OCI-LY7 (cell line): Measurements from ENCODE around the gene SORCS3. TPM values are rescaled to one million over a fixed set of nuclear protein-coding genes. Genes with fewer than 3 reads are reported as not detected.

ENCODE experiments used
- BruUV-seq: library from RNA; stranded (reverse); fragments of 400-500 nt; replicated peaks from 2 replicates; lab custom pipeline; 2021; lab: Mats Ljungman, UMichigan
- CTCF ChIA-PET: fragments of 300-600 bp; sonication (Branson Sonifier 250); formaldehyde crosslinking; loops from one replicate; lab custom pipeline; 2022; ENCODE audit warnings: antibody characterized with exemption; ENCODE audit not compliant: unreplicated experiment; lab: Charles Lee
- POLR2A ChIA-PET: fragments of 300-600 bp; sonication (Branson Sonifier 250); formaldehyde crosslinking; loops from one replicate; lab custom pipeline; 2022; ENCODE audit warnings: antibody characterized with exemption; lab: Charles Lee
- DNase-seq: peaks from one replicate; pipeline ENCODE4 v3.0.0-alpha.2; 2015; ENCODE audit warnings: low spot score
- H2AFZ ChIP-seq: fragments of 200-600 bp; sonication (generic), shearing (Covaris generic); 2 replicates; pipeline ENCODE4 v1.6.1; 2014; ENCODE audit warnings: mild to moderate bottlenecking, antibody characterized with exemption, low read length, moderate library complexity
- H3K27ac ChIP-seq: fragments of 200-600 bp; sonication (generic); 2 replicates; pipeline ENCODE4 v1.5.1; 2014; ENCODE audit warnings: mixed run types, low read depth, mild to moderate bottlenecking, moderate library complexity, low read length, inconsistent platforms; ENCODE audit not compliant: poor library complexity, severe bottlenecking
- H3K36me3 ChIP-seq: fragments of 200-600 bp; sonication (generic); 2 replicates; pipeline ENCODE4 v1.6.1; 2014; ENCODE audit warnings: mild to moderate bottlenecking, antibody characterized with exemption, low read length, moderate library complexity, mixed read lengths; ENCODE audit not compliant: insufficient read depth
- H3K4me1 ChIP-seq: fragments of 200-600 bp; sonication (generic); 2 replicates; pipeline ENCODE4 v1.5.1; 2014; ENCODE audit warnings: mild to moderate bottlenecking, low read length; ENCODE audit not compliant: insufficient read depth, poor library complexity, severe bottlenecking
- H3K4me2 ChIP-seq: fragments of 200-600 bp; sonication (generic); 2 replicates; pipeline ENCODE4 v1.6.1; 2014; ENCODE audit warnings: mild to moderate bottlenecking, low read length
- H3K4me3 ChIP-seq: fragments of 200-600 bp; sonication (generic); 2 replicates; pipeline ENCODE4 v1.5.1; 2014; ENCODE audit warnings: mild to moderate bottlenecking, low read depth, low read length; ENCODE audit not compliant: poor library complexity, severe bottlenecking
- H3K79me2 ChIP-seq: fragments of 200-600 bp; sonication (generic); 2 replicates; pipeline ENCODE4 v1.6.1; 2016; ENCODE audit warnings: low read depth, mild to moderate bottlenecking, low read length, moderate library complexity, mixed read lengths; ENCODE audit not compliant: insufficient read depth
- H3K9me2 ChIP-seq: fragments of 200-600 bp; sonication (generic); 2 replicates; pipeline ENCODE4 v1.6.1; 2016; ENCODE audit warnings: mild to moderate bottlenecking, low read length, mixed read lengths; ENCODE audit not compliant: insufficient read depth
- H3K9me3 ChIP-seq: fragments of 200-600 bp; sonication (generic); 2 replicates; pipeline ENCODE4 v1.6.1; 2014; ENCODE audit warnings: mild to moderate bottlenecking, mixed run types, low read length, mixed read lengths
- H4K20me1 ChIP-seq: fragments of 200-600 bp; sonication (generic); 2 replicates; pipeline ENCODE4 v1.6.1; 2014; ENCODE audit warnings: mild to moderate bottlenecking, antibody characterized with exemption, low read length, moderate library complexity, mixed read lengths; ENCODE audit not compliant: insufficient read depth
- CTCF ChIP-seq: fragments of 200-600 bp; sonication (generic); conservative IDR thresholded peaks from 2 replicates; pipeline ENCODE4 v1.5.1; 2014; ENCODE audit warnings: mild to moderate bottlenecking, antibody characterized with exemption, low read length, moderate library complexity, mixed read lengths
- EZH2phosphoT487 ChIP-seq: fragments of 200-600 bp; sonication (generic); IDR thresholded peaks from 2 replicates; pipeline ENCODE4 v1.6.1; 2018; ENCODE audit warnings: low read depth, borderline replicate concordance, mild to moderate bottlenecking, mixed run types, antibody characterized with exemption, low read length, moderate library complexity, mixed read lengths
- intact Hi-C: fragments of 100-400 bp; cut with micrococcal nuclease; formaldehyde crosslinking; loops from one replicate; pipeline ENCODE4 v1.10.0; 2022; ENCODE audit not compliant: unreplicated experiment
- total RNA-seq, 2 experiments: library from RNA; depleted of rRNA in 1 of 2; stranded (reverse); fragments of >200 nt in 1 of 2; shearing (Covaris generic) in 1 of 2; gene quantifications; 2 replicates each; pipeline ENCODE4 v1.2.3, GENCODE V29; 2014 to 2022

SORCS3 gene
- total RNA-seq, 2 experiments from 2014 or later = not detected

DNA sequence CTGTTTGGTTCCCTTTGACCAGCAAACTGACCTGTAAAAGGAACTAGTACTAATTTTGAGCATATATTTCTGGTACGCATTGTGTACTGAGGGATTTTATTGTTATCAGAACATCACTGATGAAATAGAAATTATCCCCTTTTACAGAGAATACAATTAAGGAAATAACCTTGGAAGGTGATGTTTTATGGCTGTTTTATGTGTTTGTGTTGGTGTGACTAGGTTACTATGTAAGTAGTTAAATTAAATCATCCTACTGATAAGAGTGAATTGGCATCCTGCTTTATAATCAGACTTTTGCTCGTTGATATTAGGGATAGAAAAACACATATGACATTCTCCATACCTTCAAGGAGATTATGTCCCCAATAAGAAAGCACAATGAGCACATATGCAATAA lies 596.6 kb downstream of the SORCS3 start:
- H3K9me2 ChIP-seq = no peaks in the 10 kb centered on the region
- H3K4me3 ChIP-seq = no peak overlapping the region
- H3K27ac ChIP-seq = no peak overlapping the region
- no peak overlapping the region for H3K4me2 ChIP-seq
- H4K20me1 ChIP-seq = no peaks in the 10 kb centered on the region
- H3K9me3 ChIP-seq = no peaks in the 10 kb centered on the region
- no TSS peak for BruUV-seq
- ChIA-PET CTCF (no interaction called here), POLR2A (no interaction called here)
- no peak for DNase-seq
- intact Hi-C loops = no loop called here
- H3K36me3 ChIP-seq = no peaks in the 10 kb centered on the region
- no peak overlapping the region for H2AFZ ChIP-seq
- TF ChIP-seq CTCF (no peak), EZH2phosphoT487 (no peak)
- no peaks in the 10 kb centered on the region for H3K4me1 ChIP-seq
- H3K79me2 ChIP-seq = no peaks in the 10 kb centered on the region

DNA sequence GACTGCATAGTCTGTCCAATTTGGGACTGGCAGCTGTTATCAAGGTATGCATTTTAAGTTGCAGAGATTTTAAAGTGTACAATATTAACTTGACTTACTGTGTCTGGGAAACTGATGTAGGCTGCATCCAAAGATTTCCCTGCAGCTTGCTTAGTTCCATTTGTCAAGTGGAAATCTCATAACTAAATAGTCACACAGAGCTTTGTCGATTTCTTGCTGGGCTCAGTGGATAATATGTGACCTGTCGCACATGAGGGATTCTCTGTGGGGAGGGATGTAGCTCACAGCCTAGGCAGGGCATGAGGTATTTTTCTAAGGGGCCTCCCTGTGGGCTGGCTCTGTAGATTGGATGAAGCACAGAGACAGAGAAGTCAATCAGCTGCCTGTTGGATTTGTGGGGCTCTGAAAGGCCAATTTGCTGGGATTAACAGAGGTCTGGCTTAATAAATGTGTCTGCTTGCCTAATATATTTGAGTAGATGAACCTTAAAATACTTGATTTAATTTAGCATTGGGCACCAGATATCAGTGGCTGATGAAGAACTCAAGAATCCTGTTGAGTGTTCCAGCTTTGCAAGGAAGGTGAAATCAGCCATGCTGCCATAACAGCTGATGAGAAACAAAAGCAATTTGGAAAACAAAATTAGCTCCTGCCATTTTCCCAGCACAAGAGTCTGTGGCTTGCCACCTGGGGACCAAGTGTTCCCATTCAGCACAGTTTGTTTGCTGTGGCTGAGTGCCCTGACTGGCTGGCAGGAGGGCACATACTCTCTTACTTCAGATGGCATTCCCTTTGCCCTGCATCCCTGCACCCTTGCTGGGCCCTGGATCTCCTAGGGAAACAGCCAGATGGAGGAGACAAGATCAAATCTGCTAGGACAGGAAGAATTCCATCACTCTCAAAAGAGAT lies 598.5 kb downstream of the SORCS3 start:
- no peak overlapping the region for H3K27ac ChIP-seq
- no TSS peak for BruUV-seq
- no peaks in the 10 kb centered on the region for H3K4me1 ChIP-seq
- H3K4me2 ChIP-seq = no peak overlapping the region
- DNase-seq = no peak
- no peak overlapping the region for H3K4me3 ChIP-seq
- no peaks in the 10 kb centered on the region for H3K9me3 ChIP-seq
- ChIA-PET CTCF (no interaction called here), POLR2A (no interaction called here)
- intact Hi-C loops = no loop called here
- H3K9me2 ChIP-seq = no peaks in the 10 kb centered on the region
- TF ChIP-seq EZH2phosphoT487 (no peak), CTCF (no peak)
- no peaks in the 10 kb centered on the region for H3K36me3 ChIP-seq
- H3K79me2 ChIP-seq = no peaks in the 10 kb centered on the region
- no peak overlapping the region for H2AFZ ChIP-seq
- no peaks in the 10 kb centered on the region for H4K20me1 ChIP-seq

- POLR2A ChIA-PET = no interaction called here
- Histone ChIP-seq H3K36me3 (no peaks in the 10 kb centered on the region), H4K20me1 (no peaks in the 10 kb centered on the region), H3K79me2 (no peaks in the 10 kb centered on the region), H3K9me2 (no peaks in the 10 kb centered on the region), H3K4me3 (no peak overlapping the region), H2AFZ (no peak overlapping the region), H3K9me3 (no peaks in the 10 kb centered on the region), H3K4me2 (no peak overlapping the region), H3K27ac (no peak overlapping the region), H3K4me1 (no peaks in the 10 kb centered on the region)
- DNase-seq = no peak
- intact Hi-C loops = no loop called here
- TF ChIP-seq CTCF = no peak
- no TSS peak for BruUV-seq
- CTCF ChIA-PET = no interaction called here
Measured at GRCh38 chr10:105241254-105241653, 600.2 kb downstream of the SORCS3 start.
